Measurements from ENCODE around the gene SMYD1. TPM values are rescaled to one million over a fixed set of nuclear protein-coding genes. Genes with fewer than 3 reads are reported as not detected.

SMYD1 gene
- total RNA-seq, 2 experiments from 2014 or later, result not detected

GRCh38 chr2:88019985-88020384 is 47.6 kb upstream of the SMYD1 start:
- POLR2A ChIA-PET, result no interaction called here
- Histone ChIP-seq H3K27me3 (ENCODE audit: control insufficient read depth in 1 of 2, insufficient read depth in 2 of 2, low read length in 2 of 2) (no peaks in the 10 kb centered on the region), H3K4me1 (ENCODE audit: insufficient read depth, low read length) (peaks cover 18% of the 10 kb centered on the region), H3K36me3 (ENCODE audit: insufficient read depth, low read length) (no peaks in the 10 kb centered on the region), H3K4me3 (ENCODE audit: low read length) (no peak overlapping the region), H3K27ac (ENCODE audit: low read depth in 1 of 2, low read length in 2 of 2) (no peak overlapping the region), H3K9me3 (ENCODE audit: control insufficient read depth in 1 of 2, insufficient read depth in 1 of 2, low read length in 2 of 2) (peaks cover 0 to 7% of the 10 kb centered on the region in 2 experiments)
- H3K27me3 Mint-ChIP-seq, result no peaks in the 10 kb centered on the region
- CTCF ChIA-PET, result no interaction called here
- no peaks in the 10 kb centered on the region for H3K9me3 Mint-ChIP-seq
- no peak for TF ChIP-seq CTCF (IDR thresholded peaks at IDR 0.05)
- H3K4me3 Mint-ChIP-seq, result no peak overlapping the region
- peaks cover 20% of the 10 kb centered on the region for H3K4me1 Mint-ChIP-seq (ENCODE audit: low read depth)
- peaks cover 8% of the 10 kb centered on the region for H3K36me3 Mint-ChIP-seq (ENCODE audit: low read depth)
- H3K27ac Mint-ChIP-seq, result no peak overlapping the region
- no peak for DNase-seq
- no peak for ATAC-seq (ENCODE audit: poor library complexity)
- intact Hi-C loops (cut with DNase I, micrococcal nuclease), result loop anchor here in 1 of 2 experiments (5.0 kb wide), 1 partner anchor 607 kb away; the partner anchor contains the start of gene EIF2AK3

- Histone ChIP-seq H3K27me3 (ENCODE audit: control insufficient read depth in 1 of 2, insufficient read depth in 2 of 2, low read length in 2 of 2) (no peaks in the 10 kb centered on the region), H3K36me3 (ENCODE audit: insufficient read depth, low read length) (peaks cover 9% of the 10 kb centered on the region), H3K9me3 (ENCODE audit: control insufficient read depth in 1 of 2, insufficient read depth in 1 of 2, low read length in 2 of 2) (peaks cover 0 to 7% of the 10 kb centered on the region in 2 experiments), H3K4me1 (ENCODE audit: insufficient read depth, low read length) (peaks cover 3% of the 10 kb centered on the region), H3K4me3 (ENCODE audit: low read length) (no peak overlapping the region), H3K27ac (ENCODE audit: low read depth in 1 of 2, low read length in 2 of 2) (no peak overlapping the region)
- POLR2A ChIA-PET, result no interaction called here
- Mint-ChIP-seq H3K4me1 (ENCODE audit: low read depth) (peaks cover 3% of the 10 kb centered on the region), H3K36me3 (ENCODE audit: low read depth) (peaks cover 11% of the 10 kb centered on the region), H3K27ac (no peak overlapping the region), H3K9me3 (no peaks in the 10 kb centered on the region), H3K27me3 (no peaks in the 10 kb centered on the region), H3K4me3 (no peak overlapping the region)
- DNase-seq (no peak), ATAC-seq (ENCODE audit: poor library complexity) (no peak)
- CTCF ChIA-PET, result no interaction called here
- intact Hi-C loops (cut with DNase I, micrococcal nuclease), result no loop called here
- no peak for TF ChIP-seq CTCF (IDR thresholded peaks at IDR 0.05)
These were observed 45.0 kb upstream of the SMYD1 start for GRCh38 chr2:88022669-88022921.

GRCh38 chr2:88024509-88024908 is 43.1 kb upstream of the SMYD1 start:
- H3K27me3 Mint-ChIP-seq, result no peaks in the 10 kb centered on the region
- Histone ChIP-seq H3K36me3 (ENCODE audit: insufficient read depth, low read length) (peaks cover 20% of the 10 kb centered on the region), H3K27me3 (ENCODE audit: control insufficient read depth in 1 of 2, insufficient read depth in 2 of 2, low read length in 2 of 2) (no peaks in the 10 kb centered on the region), H3K4me3 (ENCODE audit: low read length) (no peak overlapping the region), H3K9me3 (ENCODE audit: control insufficient read depth in 1 of 2, insufficient read depth in 1 of 2, low read length in 2 of 2) (no peaks in the 10 kb centered on the region), H3K4me1 (ENCODE audit: insufficient read depth, low read length) (no peaks in the 10 kb centered on the region), H3K27ac (ENCODE audit: low read depth in 1 of 2, low read length in 2 of 2) (no peak overlapping the region)
- ATAC-seq (ENCODE audit: poor library complexity) (no peak), DNase-seq (no peak)
- H3K4me3 Mint-ChIP-seq, result no peak overlapping the region
- ChIA-PET POLR2A (interaction anchor here (0.8 kb wide), 1 partner anchor 14 kb away, joined by 4 read pairs; no protein-coding TSS in a partner anchor), CTCF (interaction anchor here (1.3 kb wide), 1 partner anchor 36 kb away, joined by 3 read pairs; no protein-coding TSS in a partner anchor)
- H3K9me3 Mint-ChIP-seq, result no peaks in the 10 kb centered on the region
- peaks cover 8% of the 10 kb centered on the region for H3K4me1 Mint-ChIP-seq (ENCODE audit: low read depth)
- no peak for TF ChIP-seq CTCF (IDR thresholded peaks at IDR 0.05)
- peaks cover 29% of the 10 kb centered on the region for H3K36me3 Mint-ChIP-seq (ENCODE audit: low read depth)
- H3K27ac Mint-ChIP-seq, result no peak overlapping the region
- intact Hi-C loops (cut with DNase I, micrococcal nuclease), result no loop called here
